GM10266 (cell line): ENCODE data around the gene HS6ST2.

Source experiments
- DNase-seq: peaks from one replicate; pipeline ENCODE4 v3.0.0; 2012; ENCODE audit errors: extremely low spot score
- TF ChIP-seq, protein P1 (sequence below): IDR thresholded peaks from 2 replicates; pipeline ENCODE4 v1.5.1; 2012; ENCODE audit warnings: mild to moderate bottlenecking, low read depth; ENCODE audit not compliant: control insufficient read depth, insufficient read depth; ENCODE audit errors: missing control alignments

Gene HS6ST2

DNA sequence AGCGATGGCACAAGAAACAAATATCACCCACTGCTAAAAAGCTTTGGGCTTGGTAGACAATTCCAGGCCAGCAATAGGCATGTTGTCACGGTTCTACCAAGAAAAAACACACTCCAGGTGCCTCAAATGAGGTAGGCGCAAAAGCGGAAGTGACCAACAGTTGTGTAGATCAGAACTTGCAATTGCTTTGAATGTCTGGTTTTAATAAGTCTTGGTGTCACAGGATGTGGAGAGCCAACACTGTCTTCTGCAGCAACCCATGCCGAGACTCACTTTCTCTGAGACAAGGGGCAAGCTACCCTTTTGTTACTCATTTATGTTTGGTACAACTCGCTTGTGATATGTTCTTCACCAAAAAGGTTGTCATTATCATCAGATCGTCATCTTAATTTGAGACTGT lies 188.8 kb downstream of the HS6ST2 start:
- no peak for DNase-seq
- TF ChIP-seq, protein P1, sequence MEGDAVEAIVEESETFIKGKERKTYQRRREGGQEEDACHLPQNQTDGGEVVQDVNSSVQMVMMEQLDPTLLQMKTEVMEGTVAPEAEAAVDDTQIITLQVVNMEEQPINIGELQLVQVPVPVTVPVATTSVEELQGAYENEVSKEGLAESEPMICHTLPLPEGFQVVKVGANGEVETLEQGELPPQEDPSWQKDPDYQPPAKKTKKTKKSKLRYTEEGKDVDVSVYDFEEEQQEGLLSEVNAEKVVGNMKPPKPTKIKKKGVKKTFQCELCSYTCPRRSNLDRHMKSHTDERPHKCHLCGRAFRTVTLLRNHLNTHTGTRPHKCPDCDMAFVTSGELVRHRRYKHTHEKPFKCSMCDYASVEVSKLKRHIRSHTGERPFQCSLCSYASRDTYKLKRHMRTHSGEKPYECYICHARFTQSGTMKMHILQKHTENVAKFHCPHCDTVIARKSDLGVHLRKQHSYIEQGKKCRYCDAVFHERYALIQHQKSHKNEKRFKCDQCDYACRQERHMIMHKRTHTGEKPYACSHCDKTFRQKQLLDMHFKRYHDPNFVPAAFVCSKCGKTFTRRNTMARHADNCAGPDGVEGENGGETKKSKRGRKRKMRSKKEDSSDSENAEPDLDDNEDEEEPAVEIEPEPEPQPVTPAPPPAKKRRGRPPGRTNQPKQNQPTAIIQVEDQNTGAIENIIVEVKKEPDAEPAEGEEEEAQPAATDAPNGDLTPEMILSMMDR = no peak

DNA sequence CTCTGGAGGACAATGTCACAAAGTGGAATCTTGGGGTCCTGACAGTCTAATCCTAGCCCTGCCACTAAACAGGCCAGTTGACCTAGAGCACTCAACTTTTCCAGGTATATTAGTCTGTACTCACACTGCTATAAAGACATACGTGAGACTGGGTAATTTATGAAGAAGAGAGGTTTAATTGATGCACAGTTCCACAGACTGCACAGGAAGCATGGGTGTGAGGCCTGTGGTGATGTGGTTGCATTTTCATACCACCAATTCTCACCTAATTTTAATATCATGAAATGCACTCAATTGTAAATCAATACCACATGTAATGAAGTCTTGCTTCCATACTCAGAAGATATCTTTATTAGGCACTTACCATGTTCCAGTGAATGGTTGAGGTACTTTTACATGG lies 192.0 kb downstream of the HS6ST2 start:
- no peak for DNase-seq
- TF ChIP-seq, protein P1 = no peak

DNA sequence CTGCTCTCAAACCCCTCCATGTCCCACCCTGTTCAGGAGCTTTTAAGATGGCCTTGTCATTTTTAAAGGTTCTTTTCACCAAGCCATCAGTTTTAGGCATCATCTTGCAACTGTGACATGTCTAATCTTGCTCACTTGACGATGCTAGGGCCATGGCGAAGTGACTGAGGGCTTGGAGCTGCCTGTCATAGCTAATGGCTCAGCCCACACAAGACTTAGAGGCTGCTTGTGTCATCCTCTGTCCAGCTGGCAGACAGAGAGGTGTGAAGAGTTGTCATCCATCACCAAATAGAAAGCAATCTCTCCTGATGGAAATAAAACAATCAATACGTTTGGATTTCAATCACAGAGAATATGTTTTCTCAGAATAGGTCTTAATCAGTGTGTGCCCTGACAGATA lies 194.9 kb downstream of the HS6ST2 start:
- TF ChIP-seq, protein P1 = no peak
- DNase-seq = no peak

DNA sequence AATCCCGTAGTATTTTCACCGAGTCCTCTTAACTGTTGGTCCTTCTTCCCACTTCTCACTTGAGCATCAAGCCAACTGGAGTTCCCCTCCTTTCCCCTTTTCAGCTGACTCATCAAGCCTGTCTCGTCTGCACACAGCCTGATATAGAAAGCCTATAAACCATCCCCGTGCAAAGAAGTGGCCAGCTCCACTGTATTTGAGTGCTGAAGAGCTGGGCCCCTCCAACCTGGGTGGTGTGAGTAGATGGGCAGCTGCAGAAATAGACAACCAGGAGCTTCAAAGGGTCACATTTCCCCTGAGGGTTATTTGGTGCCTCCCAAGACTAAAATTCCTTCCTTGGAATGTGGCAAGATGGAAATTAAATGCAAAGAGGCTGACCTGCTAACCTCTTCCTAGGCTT lies 199.7 kb downstream of the HS6ST2 start:
- no peak for DNase-seq
- TF ChIP-seq, protein P1 = no peak

DNA sequence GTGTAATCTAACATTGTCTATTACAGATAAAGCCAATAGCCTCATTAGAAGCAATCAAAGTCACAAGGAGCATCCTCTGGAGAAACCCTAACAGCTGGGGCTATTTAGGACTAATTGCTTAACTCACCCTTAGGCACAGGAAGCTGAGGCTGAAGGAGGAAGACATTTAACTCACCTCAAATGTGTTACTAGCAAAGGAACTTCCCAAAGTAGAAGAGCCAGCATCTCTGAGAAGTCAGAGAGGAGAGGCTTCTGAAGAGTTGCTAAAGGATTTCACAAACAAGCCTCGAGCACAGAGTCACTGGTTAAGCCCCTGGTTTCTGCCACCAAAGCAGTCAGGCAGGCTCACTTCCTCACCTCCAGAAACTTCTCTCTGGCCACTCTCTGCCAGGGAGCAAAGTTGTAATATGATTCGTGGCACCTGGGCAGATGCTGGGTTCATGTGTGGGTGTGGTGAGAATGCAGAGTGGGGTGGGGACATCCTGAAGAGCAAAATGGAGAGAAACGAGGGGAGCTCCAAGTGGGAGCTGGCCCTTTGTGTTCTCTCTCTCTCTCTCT lies 201.3 kb downstream of the HS6ST2 start:
- DNase-seq = no peak
- TF ChIP-seq, protein P1 = no peak

DNA sequence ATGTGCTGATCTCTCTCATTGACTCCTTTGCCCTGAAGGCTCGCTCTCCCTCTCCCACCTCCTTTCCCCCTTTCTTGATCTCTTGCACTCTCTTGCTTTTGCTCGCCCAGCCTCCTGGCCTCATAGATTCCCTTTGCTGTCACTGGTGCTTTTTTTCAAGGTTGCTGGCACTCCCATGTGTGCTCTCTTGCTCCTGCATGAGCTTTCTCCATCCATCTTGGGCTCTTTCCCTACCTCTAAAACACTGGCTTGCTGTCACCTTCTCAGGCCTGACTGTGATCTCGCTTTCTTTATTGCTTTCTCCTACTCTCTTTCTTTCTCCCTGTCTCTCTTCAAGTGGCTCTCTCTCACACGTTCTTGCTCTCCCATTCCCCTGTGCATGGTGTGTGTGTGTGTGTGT lies 202.0 kb downstream of the HS6ST2 start:
- DNase-seq = no peak
- TF ChIP-seq, protein P1 = no peak

DNA sequence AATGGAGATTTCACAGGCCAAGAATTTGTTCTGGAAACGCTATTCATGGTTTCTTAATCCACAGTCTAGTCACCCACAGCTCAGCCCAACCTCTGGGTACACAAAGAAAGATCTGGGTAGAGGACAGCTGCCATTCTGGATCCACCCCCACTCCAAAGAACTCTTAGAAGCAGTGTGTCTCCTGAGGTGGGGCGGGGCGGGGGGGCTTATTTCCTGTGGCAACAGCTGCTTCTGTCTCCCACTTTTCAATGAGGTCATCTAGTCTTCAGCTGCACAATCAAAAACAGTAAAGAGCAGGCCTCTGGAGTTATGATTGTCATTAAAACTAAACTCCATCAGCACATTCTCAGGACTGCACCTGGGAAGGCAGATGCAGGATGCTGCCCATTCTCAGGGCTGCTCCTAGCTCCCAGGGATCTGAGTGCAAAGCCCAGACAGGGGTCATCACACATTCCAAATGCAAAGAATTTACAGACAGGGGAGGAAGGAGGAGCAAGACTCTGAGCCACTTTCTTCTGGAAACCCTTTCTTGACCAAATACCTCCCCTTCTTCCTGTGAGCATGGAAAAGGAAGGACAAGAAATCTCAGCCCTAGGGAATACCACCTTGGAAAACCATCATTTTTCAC lies 207.3 kb downstream of the HS6ST2 start:
- TF ChIP-seq, protein P1 = no peak
- no peak for DNase-seq
